22Rv1 (cell line): ENCODE data around the gene RHOC.

Experiments used
- ZFX ChIP-seq: fragments of 450-650 bp; IDR thresholded peaks from 2 replicates; pipeline ENCODE4 v1.6.1; 2017; ENCODE audit warnings: antibody characterized with exemption, borderline replicate concordance
- TF ChIP-seq, protein P1 (sequence below): fragments of 450-650 bp; IDR thresholded peaks from 2 replicates; pipeline ENCODE4 v1.5.1; 2017; ENCODE audit warnings: mild to moderate bottlenecking

DNA sequence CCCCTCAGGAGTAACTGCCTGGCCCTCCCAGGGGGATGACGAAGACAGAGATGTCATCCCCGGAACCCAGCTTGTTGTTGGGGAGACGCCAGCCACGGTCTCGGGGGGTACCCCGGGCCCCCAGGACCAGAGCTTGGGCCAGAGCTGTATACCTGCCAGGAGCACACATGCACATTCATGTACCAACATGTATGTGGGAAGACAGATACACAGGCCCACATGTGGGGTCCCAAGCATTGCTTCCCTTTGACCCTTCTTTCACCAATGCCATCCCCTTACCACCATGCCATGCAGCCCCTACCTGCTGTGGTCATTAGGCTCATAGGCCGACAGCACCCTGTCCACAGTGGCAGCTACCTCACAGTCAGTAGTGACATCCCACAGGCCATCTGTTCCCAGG is 3.2 kb upstream of the RHOC start:
- TF ChIP-seq, protein P1, sequence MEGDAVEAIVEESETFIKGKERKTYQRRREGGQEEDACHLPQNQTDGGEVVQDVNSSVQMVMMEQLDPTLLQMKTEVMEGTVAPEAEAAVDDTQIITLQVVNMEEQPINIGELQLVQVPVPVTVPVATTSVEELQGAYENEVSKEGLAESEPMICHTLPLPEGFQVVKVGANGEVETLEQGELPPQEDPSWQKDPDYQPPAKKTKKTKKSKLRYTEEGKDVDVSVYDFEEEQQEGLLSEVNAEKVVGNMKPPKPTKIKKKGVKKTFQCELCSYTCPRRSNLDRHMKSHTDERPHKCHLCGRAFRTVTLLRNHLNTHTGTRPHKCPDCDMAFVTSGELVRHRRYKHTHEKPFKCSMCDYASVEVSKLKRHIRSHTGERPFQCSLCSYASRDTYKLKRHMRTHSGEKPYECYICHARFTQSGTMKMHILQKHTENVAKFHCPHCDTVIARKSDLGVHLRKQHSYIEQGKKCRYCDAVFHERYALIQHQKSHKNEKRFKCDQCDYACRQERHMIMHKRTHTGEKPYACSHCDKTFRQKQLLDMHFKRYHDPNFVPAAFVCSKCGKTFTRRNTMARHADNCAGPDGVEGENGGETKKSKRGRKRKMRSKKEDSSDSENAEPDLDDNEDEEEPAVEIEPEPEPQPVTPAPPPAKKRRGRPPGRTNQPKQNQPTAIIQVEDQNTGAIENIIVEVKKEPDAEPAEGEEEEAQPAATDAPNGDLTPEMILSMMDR: no peak
- no peak for TF ChIP-seq ZFX
